GM19035 (cell line): ENCODE data around the gene PKN1.
"Not testable (repeated sequence)": the region's sequence is repeated elsewhere in the genome, so short reads cannot be mapped to it uniquely, and the experiment has no call there.

Source experiments
- ATAC-seq: cut with Tn5 transposase; IDR thresholded peaks from one replicate; pipeline ENCODE4 v1.9.1; 2021; ENCODE audit not compliant: unreplicated experiment

The PKN1 gene

DNA sequence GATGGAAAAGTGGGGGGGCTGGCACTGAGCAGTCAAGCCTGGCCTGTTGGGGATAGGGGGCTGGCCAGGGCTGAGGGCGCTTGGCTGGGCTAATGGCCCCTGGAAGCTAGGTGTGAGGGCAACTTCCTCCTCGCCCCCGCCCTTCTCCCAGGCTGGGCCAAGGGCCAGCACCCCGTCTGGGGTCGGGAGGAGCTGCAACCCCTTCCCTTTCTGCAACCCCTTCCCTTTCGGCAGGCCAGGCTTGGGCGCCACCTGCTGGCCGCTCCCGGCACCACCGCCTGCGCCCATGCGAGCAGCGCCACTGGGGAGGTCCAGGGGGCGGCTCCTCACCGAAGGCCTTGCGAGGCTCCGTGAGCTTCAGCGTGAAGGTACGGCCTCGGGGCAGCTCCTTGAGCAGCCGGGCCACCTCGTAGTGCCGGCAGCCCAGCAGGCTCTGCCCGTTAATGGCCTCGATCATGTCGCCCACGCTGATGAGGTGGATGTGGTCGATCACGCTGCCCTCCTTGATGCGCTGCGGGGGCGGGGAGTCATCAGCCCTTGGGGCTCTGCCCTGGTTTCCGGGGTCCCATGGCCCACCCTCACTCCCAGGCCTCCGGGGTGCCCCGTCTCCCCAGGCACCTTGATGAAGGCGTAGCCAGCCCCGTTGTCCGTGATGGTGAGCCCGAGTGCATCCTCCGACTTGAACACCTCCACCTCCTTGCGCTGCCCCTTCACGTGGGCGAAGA, 47.0 kb downstream of the PKN1 start:
- no peak for ATAC-seq

DNA sequence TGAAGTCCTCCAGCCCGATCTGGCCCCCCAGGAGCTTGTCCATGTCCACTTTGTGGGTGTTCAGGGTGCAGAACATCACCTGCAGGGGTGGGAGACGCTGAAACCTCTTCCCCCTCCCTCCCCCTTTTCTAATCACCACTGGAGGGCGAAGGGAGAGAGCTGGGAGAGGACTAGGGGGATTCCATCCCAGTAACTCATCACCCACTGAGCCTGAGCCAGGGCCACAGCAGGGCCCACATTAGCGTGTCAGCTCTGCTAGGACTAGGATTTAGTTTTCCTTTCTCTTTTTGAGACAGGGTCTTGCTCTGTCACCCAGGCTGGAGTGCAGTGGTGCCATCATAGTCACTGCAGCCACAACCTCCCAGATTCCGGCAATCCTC, 47.6 kb downstream of the PKN1 start:
- no peak for ATAC-seq

DNA sequence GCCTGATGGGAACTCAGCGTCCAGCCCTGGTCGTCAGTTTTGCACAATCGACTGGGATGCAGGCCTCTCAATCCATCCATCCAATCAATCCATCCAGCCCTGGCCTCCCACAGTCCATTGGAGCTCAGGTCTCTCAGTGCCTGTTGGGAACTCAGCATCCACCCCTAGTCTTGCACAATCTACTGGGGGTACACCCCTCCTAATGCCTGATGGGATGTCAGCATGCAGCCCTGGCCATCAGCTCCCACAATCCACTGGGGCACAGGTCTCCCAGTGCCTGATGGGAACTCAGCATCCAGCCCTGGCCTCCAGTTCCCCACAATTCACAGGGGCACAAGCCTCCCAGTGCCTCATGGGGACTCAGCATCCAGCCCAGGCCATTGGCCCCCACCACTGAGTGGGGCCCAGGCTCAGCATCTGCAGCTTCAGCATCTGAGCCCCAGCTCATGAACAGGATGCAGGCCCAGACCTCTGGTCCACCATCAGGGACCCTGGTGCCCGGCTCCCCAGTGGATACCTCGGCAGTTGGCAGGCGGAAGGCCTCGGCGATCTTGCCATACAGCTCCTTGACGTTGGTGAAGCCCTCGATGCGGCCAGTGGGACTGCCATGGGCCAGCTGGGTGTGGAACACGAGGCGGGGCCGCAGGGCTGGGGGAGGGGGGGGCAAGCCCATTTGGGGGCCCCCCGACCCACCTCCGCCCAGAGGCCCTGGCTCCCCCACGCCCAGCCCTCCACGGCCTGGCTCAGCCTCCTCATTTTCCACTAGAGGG, 49.3 kb downstream of the PKN1 start:
- ATAC-seq: no peak

DNA sequence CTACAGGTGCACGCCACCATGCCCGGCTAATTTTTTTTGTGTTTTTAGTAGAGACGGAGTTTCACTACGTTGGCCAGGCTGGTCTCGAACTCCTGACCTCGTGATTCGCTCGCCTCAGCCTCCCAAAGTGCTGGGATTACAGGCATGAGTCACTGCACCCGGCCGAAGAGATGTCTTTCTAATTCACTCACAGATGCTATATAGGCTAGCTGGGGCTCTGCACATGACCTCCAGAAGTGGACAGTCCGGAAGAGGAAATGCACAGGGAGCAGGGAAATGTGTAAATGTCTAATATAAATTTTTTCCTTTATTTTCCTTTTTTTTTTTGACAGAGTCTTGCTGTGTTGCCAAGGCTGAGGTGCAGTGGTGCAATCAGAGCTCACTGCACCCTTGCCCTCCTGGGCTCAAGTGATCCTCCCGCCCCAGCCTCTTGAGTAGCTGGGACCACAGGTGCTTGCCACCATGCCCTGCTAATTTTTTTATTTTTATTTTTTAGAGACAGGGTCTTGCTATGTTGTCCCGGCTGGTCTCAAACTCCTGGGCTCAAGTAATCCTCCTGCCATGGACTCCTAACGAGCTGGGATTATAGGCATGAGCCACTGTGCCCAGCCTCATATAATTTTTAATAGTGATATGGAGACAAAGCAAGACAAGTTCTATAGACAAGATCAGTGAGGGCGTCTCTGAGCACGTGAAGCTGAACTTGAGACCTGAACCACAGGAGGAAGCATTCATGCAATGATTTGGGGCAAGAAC, 54.4 kb downstream of the PKN1 start:
- no peak for ATAC-seq

DNA sequence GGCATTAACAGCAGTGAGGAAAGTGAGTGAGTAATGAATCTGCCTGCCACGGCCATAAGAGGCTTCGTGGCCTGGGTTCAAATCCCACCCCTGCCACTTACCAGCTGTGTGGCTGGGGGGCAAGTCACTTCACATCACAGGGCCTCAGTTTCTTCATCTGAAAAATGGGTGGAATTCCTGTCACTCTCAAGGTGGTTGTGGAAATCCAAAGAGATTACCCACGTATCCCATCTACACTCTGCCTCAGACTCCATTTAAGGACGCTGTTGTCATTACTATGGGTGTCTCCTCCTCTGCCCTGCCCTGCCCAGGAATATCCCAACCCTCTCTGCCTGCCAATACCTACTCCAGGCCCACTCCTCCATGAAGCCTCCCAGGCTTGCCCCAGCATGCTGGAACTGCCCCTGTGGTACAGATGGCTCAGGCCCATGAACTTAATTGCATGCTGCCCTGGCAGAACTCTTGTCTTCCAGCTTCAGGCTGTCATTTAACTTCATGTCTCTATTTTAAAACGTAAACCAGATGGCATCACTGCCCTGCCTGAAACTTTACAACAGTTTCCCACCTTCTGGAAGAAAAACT, 59.7 kb downstream of the PKN1 start:
- ATAC-seq: no peak

DNA sequence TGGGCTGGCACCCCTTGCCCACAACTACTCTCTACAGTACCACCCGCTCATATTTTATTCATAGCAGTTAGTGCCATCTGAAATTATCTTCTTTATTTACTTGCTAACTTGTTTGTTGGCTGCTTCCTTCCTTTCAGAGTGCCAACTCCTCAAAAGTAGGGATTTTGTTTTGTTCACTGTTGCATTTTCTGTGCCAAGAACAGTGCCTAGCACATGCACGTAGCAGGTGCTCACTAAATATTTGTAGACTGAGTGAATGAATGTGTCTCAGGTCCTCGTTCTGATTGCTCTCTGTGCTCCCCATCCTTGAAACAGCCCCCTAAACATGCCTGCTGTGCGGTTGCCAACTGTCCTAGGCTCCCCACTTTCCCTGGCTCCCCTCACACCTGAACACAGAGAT, 61.3 kb downstream of the PKN1 start:
- no peak for ATAC-seq

DNA sequence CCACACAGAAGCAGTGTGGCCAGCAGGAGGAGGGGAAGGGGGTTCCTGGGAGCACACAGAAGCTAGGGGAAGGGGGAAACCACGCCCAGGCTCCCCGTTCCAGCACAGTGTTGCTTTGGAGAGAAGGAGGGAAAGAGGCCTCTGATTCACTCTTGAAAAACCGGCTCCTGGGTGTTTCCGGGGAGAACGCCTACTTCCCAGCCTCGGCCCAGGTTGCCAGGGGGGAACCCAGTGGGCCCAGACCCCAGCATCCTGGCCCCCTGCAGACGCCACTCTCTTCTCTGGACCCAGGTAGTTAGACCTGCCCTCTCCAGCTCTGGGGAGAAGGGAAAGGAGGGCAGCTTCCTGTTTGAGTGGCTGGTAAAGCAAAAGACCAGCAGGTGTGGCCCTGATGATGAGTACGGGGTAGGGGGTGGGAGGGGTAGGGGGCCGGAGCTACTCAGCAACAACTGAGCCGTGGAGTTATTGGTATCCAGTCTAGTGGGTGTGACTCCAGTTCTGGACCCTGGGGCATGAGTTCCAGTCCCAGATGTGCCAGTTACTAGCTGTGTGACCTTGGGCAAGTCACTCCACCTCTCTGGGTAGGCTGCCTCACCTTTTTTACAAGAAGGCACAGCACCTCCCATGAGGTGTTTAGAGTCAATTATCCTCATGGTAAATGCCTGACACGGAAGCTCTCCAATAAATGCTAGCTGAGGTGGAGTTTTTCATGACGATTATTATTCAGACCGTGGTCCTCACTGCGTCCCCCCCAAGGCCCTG, 62.0 kb downstream of the PKN1 start:
- no peak for ATAC-seq

DNA sequence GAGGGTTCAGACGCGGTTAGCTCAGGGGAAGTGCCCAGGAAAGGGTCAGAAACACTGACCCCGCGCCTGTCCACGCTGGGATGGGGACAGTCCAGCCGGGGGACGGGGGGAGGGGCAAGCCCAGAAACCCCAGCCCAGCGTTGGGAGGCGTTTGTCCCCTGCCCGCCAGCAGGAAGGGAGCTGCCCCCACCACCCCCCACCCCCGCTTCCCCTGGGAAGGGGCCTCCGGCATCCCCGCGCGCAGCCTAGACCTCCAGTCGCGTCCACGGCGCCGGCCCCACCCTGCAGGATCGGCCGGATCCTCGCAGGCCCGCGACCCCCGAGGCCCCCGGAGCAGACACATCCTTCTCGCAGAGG, 62.5 kb downstream of the PKN1 start:
- peak; percentile 20 for ATAC-seq

DNA sequence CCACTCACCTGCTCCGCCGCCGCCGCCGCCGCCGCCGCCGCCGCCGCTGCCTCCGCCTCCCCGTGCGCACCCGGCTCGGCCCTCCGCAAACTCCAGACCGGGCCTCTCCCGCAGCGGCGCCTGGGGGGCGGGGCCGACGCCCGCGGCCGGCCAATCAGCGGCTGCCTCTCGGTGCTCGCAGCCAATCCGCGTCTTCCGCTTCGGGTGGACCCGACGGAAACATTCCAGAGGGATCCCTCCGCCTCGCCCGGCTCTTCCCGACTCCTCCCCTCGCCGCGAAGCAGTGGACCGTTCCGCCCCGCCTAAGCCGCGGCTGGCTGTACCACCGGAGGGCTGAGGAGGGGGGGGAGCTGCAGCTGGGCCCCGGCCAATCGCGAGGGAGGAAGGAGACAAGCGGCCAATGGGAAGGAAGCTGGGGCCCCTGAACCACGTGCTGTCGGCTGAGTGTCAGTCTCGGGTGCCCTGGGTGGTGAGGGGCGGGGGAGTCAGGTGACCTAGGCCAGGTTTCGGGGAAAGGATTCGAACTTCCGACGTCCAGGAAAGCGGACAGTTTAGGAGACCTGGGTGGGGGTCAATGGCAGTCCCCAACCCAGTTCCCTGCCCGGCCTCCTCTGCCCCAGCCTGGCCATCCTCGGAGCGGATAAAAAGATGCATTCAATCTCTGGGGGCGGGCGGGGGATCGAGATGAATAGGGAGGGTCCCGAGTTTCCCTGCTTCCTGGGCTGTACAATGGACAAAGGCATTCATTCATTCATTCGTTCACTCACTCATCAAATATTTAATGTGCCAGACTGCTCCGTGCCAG, 63.1 kb downstream of the PKN1 start, which contains the start of gene GIPC1:
Gene GIPC1, minus strand, starts transcription at position 99 of the 805 bp plus-strand sequence. CDS start 13,151 bp downstream, outside the sequence.
- ATAC-seq: peak; percentile 85

DNA sequence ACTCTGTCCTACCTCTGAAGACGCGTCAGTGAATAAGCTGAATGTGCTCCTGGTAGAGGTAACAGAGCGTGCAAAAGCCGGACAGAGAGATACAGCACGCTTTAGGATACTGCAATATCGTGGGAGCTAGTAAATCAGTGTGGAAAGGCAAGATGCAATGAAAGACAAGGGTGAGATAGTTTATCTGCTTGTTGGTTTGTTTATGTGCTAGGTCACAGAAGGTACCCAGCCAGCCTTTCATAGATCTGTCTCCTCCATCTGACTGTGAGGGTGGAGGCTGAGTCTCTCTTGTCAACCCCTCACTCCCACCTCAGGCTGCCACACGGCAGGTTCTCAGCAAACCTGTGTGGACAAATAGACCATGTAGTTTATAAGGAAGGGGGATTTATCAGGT, 63.7 kb downstream of the PKN1 start:
- no peak for ATAC-seq

DNA sequence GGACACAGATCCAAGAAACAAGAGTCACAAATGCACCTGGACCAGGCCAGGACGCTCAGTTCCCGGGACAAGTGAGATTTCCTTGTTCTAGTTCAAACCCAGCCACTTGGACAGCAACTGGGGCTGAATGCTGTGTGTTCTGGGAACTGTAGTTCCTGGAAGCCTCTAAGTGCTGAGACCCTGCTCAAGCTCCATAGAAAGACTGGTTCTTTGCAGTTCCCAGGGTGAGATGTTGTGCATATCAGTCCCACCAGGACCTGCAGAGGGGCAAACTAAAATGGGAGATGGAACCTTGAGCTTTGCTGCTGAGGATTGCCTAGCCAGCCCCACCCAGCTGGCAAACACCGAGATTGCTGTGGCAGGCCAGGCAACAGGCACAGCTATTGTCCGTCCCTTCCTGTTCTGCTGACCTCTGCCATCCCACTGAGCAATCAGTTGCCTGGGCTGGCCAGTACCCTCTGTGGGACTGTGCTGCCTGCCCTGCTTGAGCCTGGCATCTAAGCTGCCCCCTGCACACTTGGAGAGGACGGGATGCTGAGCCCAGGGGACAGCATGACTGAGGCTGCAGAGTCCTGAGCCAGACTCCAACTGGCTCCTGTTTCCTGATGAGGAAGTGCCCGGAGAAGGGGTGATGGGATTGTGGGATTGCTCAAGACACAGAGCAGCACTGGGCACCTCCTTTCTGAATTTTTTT, 64.3 kb downstream of the PKN1 start:
- ATAC-seq: no peak

DNA sequence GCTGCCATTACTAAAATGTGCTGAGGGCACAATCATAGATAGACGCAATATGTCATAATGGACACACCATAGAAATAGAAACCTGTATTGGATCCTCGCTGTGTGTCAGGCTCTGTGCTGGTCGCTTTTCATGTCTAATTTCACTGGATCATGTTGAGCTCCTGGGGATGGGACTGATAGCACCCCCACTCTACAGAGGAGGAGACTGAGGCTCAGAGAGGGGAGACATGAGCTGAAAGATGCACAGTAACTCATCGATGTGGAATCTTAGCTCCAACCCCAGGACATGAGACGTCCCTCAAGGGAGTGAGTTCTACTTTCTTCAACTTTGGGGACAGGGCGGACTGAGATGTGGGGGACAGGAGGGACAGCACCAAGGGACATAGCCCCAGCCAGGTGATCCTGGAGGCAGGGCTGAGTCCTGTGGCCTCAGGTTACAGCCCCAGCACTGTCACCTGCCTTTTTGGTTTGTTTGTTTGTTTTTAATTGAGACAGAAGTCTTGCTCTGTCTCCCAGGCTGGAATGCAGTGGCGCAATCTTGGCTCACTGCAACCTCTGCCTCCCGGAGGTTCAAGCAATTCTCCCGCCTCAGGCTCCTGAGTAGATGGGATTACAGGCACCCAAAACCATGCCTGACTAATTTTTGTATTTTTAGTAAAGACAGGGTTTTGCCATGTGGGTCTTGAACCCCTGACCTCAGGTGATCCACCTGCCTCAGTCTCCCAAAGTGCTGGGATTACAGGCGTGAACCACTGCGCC, 69.4 kb downstream of the PKN1 start:
- ATAC-seq: no peak

DNA sequence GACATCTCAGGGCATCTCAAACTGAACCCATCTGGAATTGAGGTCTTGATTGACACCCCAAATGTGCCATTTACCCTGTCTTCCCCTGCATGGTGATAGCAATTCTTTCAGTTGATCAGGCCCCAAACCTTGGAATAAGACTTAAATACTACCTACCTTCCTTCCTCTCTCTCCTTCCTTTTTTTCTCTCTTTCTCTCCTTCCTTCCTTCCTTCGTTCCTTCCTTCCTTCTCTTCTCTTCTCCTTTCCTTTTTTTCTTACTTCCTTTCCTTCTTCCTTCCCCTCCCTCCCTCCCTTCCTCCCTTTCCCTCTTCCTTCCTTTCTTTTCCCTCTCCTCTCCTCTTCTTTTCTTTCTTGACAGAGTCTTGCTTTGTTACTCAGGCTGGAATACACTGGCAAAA, 70.2 kb downstream of the PKN1 start:
- no peak for ATAC-seq

DNA sequence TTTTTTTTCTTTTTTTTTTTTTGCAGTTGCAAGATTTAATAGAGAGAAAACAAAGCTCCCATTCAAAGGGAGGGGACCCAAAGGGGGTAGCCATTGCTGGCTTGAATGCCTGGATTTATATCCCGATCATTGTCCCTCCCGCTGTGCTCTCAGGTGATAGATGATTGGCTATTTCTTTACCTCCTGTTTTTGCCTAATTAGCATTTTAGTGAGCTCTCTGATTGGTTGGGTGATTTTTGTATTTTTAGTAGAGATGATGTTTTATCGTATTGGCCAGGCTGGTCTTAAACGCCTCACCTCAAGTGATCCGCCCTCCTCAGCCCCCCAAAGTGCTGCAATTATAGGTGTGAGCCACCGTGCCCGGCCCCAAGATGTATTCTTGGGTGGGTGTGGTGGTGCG, 71.5 kb downstream of the PKN1 start:
- ATAC-seq: not testable (repeated sequence)

DNA sequence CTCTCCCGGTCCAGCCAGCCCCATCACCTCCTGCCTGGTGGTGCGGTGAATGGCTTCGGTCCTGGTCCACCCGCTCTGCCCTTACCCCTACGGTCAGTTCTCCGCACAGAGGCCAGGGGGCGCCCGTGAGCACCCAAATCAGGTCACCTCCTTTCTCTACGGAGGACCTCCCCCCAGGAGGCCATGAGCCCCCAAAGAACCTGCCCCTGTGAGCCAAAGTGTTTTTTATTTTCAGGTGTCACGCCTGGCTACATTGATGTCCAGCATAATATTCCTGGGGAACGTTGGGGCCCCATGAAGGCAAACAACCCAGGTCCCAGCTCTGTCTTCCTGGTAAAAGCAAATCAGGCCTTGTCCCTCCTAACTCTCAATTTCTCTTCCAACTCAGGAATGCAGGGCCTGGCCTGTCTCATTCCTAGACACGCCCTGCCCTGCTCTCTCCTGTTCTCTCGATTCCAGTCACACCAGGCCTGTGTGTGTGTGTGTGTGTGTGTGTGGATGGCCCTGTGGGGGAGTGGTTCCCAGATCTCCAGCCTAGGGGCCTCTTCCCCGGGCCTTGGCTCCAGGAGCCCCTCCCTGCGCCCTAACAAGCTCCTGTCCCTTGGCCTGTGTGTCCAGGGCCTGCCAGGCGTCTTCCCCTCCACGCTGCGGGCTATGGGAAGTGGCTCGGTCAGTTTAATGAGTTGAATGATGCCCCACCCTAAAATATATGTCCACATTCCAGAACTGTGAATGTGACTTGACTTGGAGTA, 72.6 kb downstream of the PKN1 start:
- no peak for ATAC-seq

DNA sequence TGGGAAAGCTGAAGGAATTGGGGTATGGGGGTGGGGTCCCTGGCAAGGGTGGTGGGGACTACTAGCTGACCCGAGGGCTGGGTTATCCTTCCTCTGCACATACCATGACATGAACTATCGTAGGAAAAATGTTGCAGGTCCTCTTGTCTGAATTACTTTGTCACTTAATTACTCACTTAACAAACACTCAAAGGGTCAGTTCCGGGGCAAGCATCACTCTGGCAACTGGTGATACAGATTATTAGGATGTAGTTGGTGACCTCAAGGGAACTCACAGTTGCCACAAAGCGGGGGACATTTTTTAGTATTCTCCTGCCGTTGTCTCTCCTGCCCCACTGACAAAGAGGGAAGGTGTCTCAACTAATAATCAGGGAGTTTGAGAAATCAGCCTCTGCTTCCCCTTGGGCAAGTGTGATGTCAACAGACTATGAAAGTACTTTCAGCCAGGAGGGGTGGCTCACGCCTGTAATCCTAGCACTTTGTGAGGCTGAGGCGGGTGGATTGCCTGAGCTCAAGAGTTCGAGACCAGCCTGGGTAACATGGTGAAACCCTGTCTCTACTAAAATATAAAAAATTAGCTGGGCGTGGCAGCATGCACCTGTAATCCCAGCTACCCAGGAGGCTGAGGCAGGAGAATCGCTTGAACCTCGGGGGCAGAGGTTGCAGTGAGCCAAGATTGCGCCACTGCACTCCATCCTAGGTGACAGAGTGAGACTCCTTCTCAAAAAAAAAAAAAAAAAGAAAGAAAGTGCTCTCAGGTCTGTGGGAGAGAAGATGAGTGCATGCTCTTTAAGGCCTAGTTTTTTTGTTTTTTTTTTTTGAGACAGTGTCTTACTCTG, 74.8 kb downstream of the PKN1 start:
- no peak for ATAC-seq
